Non-pigmented ciliary epithelial cell (primary cell): ENCODE data around the gene SYNE3.

Source experiments
- DNase-seq: peaks from one replicate; pipeline ENCODE4 v3.0.0-alpha.2; 2010; ENCODE audit warnings: low read depth

SYNE3 gene

GRCh38 chr14:95516554-95517181, at the start of gene SYNE3:
Gene SYNE3, minus strand, starts transcription at chr14:95516650. Its CDS starts 40,829 bp downstream, at chr14:95475821.
- DNase-seq = no peak

GRCh38 chr14:95564060-95564459, 47.6 kb upstream of the SYNE3 start:
- DNase-seq = no peak

GRCh38 chr14:95562892-95563685, 46.6 kb upstream of the SYNE3 start:
- DNase-seq = no peak

- DNase-seq = peak; percentile 55
Measured at GRCh38 chr14:95561001-95561412, 44.6 kb upstream of the SYNE3 start.

GRCh38 chr14:95559203-95559602, 42.8 kb upstream of the SYNE3 start:
- DNase-seq = no peak

GRCh38 chr14:95557832-95558231, 41.4 kb upstream of the SYNE3 start:
- no peak for DNase-seq

- no peak for DNase-seq
Measured at GRCh38 chr14:95557291-95557690, 40.8 kb upstream of the SYNE3 start.

- no peak for DNase-seq
Measured at GRCh38 chr14:95555053-95555452, 38.6 kb upstream of the SYNE3 start.

- no peak for DNase-seq
Measured at GRCh38 chr14:95553141-95553540, 36.7 kb upstream of the SYNE3 start.

- DNase-seq = no peak
Measured at GRCh38 chr14:95551435-95551834, 35.0 kb upstream of the SYNE3 start.

- DNase-seq = no peak
Measured at GRCh38 chr14:95549656-95550585, 33.5 kb upstream of the SYNE3 start.

- DNase-seq = no peak
Measured at GRCh38 chr14:95548328-95548929, 32.0 kb upstream of the SYNE3 start.

- DNase-seq = peak; percentile 50
Measured at GRCh38 chr14:95547626-95548327, 31.3 kb upstream of the SYNE3 start.

- DNase-seq = no peak
Measured at GRCh38 chr14:95547272-95547625, 30.8 kb upstream of the SYNE3 start.

GRCh38 chr14:95545515-95546168, 29.2 kb upstream of the SYNE3 start:
- peak; percentile 84 for DNase-seq

- DNase-seq = no peak
Measured at GRCh38 chr14:95544588-95544987, 28.1 kb upstream of the SYNE3 start.

- DNase-seq = no peak
Measured at GRCh38 chr14:95543021-95543420, 26.6 kb upstream of the SYNE3 start.

- DNase-seq = no peak
Measured at GRCh38 chr14:95541932-95542930, 25.8 kb upstream of the SYNE3 start.

GRCh38 chr14:95541346-95541745, 24.9 kb upstream of the SYNE3 start:
- DNase-seq = no peak
